DOHH2 (cell line): ENCODE data around the gene TAF1B.

Experiments used
- H3F3A ChIP-seq: fragments of 200-600 bp; sonication (generic), shearing (Covaris generic); 2 replicates; pipeline ENCODE4 v1.6.0; 2016; ENCODE audit warnings: antibody characterized with exemption, mild to moderate bottlenecking; ENCODE audit not compliant: control insufficient read depth, insufficient read depth
- H3K27ac ChIP-seq: fragments of 200-600 bp; sonication (generic); 2 replicates; pipeline ENCODE4 v1.5.1; 2014; ENCODE audit warnings: low read depth, mild to moderate bottlenecking, low read length, moderate library complexity
- H3K27me3 ChIP-seq: fragments of 200-600 bp; sonication (generic); 2 replicates; pipeline ENCODE4 v1.6.1; 2014; ENCODE audit warnings: mild to moderate bottlenecking, low read length, mixed read lengths; ENCODE audit not compliant: control insufficient read depth
- H3K36me3 ChIP-seq: fragments of 200-600 bp; sonication (generic); 2 replicates; pipeline ENCODE4 v1.6.1; 2014; ENCODE audit warnings: mild to moderate bottlenecking, low read length, moderate library complexity, mixed read lengths; ENCODE audit not compliant: control insufficient read depth
- H3K4me1 ChIP-seq: fragments of 200-600 bp; sonication (generic); 2 replicates; pipeline ENCODE4 v1.6.1; 2014; ENCODE audit warnings: mild to moderate bottlenecking, low read length, mixed read lengths; ENCODE audit not compliant: control insufficient read depth
- H3K4me2 ChIP-seq: fragments of 200-600 bp; sonication (generic); 2 replicates; pipeline ENCODE4 v1.6.0; 2014; ENCODE audit warnings: mild to moderate bottlenecking, low read length, moderate library complexity
- H3K4me3 ChIP-seq: fragments of 200-600 bp; sonication (generic); 2 replicates; pipeline ENCODE4 v1.5.1; 2014; ENCODE audit warnings: mild to moderate bottlenecking, low read length, mixed read lengths
- H3K79me2 ChIP-seq: fragments of 200-600 bp; sonication (generic); 2 replicates; pipeline ENCODE4 v1.6.1; 2014; ENCODE audit warnings: mild to moderate bottlenecking, low read length, mixed read lengths; ENCODE audit not compliant: control insufficient read depth
- H3K9me2 ChIP-seq: fragments of 200-600 bp; sonication (generic); replicated peaks from 2 replicates; pipeline ENCODE4 v1.6.1; 2014; ENCODE audit warnings: mild to moderate bottlenecking, low read length, mixed read lengths; ENCODE audit not compliant: control insufficient read depth
- H3K9me3 ChIP-seq: fragments of 200-600 bp; sonication (generic); 2 replicates; pipeline ENCODE4 v1.6.1; 2014; ENCODE audit warnings: antibody characterized with exemption, low read length, mixed read lengths; ENCODE audit not compliant: control insufficient read depth, insufficient read depth
- H4K20me1 ChIP-seq: fragments of 200-600 bp; sonication (generic); 2 replicates; pipeline ENCODE4 v1.6.0; 2014; ENCODE audit warnings: low read depth, mild to moderate bottlenecking, antibody characterized with exemption, low read length, moderate library complexity; ENCODE audit not compliant: control insufficient read depth, insufficient read depth
- CTCF ChIP-seq: fragments of 200-600 bp; sonication (generic); IDR thresholded peaks from one replicate; pipeline ENCODE4 v1.5.1; 2014; ENCODE audit warnings: antibody characterized with exemption, mild to moderate bottlenecking, low read depth, low read length; ENCODE audit not compliant: poor library complexity, severe bottlenecking
- EZH2phosphoT487 ChIP-seq: fragments of 200-600 bp; sonication (generic); IDR thresholded peaks from 2 replicates; pipeline ENCODE4 v1.6.1; 2017; ENCODE audit warnings: borderline replicate concordance, mild to moderate bottlenecking, antibody characterized with exemption, low read length, moderate library complexity, mixed read lengths

The TAF1B gene

GRCh38 chr2:9954136-9954535 lies 110.9 kb downstream of the TAF1B start:
- no peaks in the 10 kb centered on the region for H4K20me1 ChIP-seq
- H3K9me2 ChIP-seq: no peaks in the 10 kb centered on the region
- H3K9me3 ChIP-seq: no peaks in the 10 kb centered on the region
- H3K4me3 ChIP-seq: no peak overlapping the region
- no peaks in the 10 kb centered on the region for H3K36me3 ChIP-seq
- no peaks in the 10 kb centered on the region for H3K79me2 ChIP-seq
- H3F3A ChIP-seq: peaks cover 5% of the 10 kb centered on the region; the same call in 1 of the 2 replicates
- H3K27me3 ChIP-seq: peaks cover 14% of the 10 kb centered on the region
- H3K27ac ChIP-seq: no peak overlapping the region
- TF ChIP-seq EZH2phosphoT487: no peak
- TF ChIP-seq CTCF: no peak
- peaks cover 27% of the 10 kb centered on the region for H3K4me1 ChIP-seq
- H3K4me2 ChIP-seq: no peak overlapping the region

GRCh38 chr2:9958057-9958456 lies 114.8 kb downstream of the TAF1B start:
- H3K4me2 ChIP-seq: no peak overlapping the region
- H3K27ac ChIP-seq: no peak overlapping the region
- H3K27me3 ChIP-seq: no peaks in the 10 kb centered on the region; the same call in 1 of the 2 replicates
- peaks cover 21% of the 10 kb centered on the region for H3K4me1 ChIP-seq
- H3K9me2 ChIP-seq: no peaks in the 10 kb centered on the region
- TF ChIP-seq CTCF: no peak
- no peak overlapping the region for H3K4me3 ChIP-seq
- no peaks in the 10 kb centered on the region for H3K36me3 ChIP-seq
- no peaks in the 10 kb centered on the region for H3K9me3 ChIP-seq
- no peaks in the 10 kb centered on the region for H3K79me2 ChIP-seq
- no peaks in the 10 kb centered on the region for H4K20me1 ChIP-seq
- H3F3A ChIP-seq: 0 out of 2 replicates have a peak, but pooled peaks cover 2% of the 10 kb centered on the region

GRCh38 chr2:9959262-9959661 lies 116.0 kb downstream of the TAF1B start:
- Histone ChIP-seq H4K20me1 (no peaks in the 10 kb centered on the region), H3K36me3 (peaks cover 3% of the 10 kb centered on the region; the same call in 1 of the 2 replicates), H3K4me1 (peaks cover 28% of the 10 kb centered on the region), H3K4me2 (no peak overlapping the region), H3F3A (0 out of 2 replicates have a peak, but pooled peaks cover 2% of the 10 kb centered on the region), H3K9me3 (no peaks in the 10 kb centered on the region), H3K27me3 (no peaks in the 10 kb centered on the region), H3K9me2 (no peaks in the 10 kb centered on the region), H3K27ac (no peak overlapping the region), H3K79me2 (no peaks in the 10 kb centered on the region), H3K4me3 (no peak overlapping the region)
- TF ChIP-seq CTCF (no peak), EZH2phosphoT487 (no peak)
